H1 (cell line): ENCODE results near the gene EXOC1L. TPM values are rescaled to one million over a fixed set of nuclear protein-coding genes. Genes with fewer than 3 reads are reported as not detected.

Source experiments
- CTCF ChIA-PET: fragments of 300-600 bp; sonication (Branson Sonifier 250); formaldehyde crosslinking; loops from one replicate; lab custom pipeline; 2021; ENCODE audit not compliant: partially characterized antibody; lab: Charles Lee
- POLR2A ChIA-PET: fragments of 300-600 bp; sonication (Branson Sonifier 250); formaldehyde crosslinking; loops from one replicate; lab custom pipeline; 2021; ENCODE audit warnings: inconsistent platforms; ENCODE audit not compliant: partially characterized antibody; lab: Charles Lee
- DNase-seq, 2 experiments: peaks; one replicate each; pipeline versions ENCODE4 v3.0.0 to v3.0.0-alpha.2; 2010 to 2022; ENCODE audit warnings: low spot score in 2 of 2, low read depth in 1 of 2, mixed read lengths in 1 of 2
- FAIRE-seq: peaks from 2 replicates; lab custom pipeline; 2011; peaks lifted over from hg19 to GRCh38; lab: Jason Lieb, UNC
- H2AFZ ChIP-seq: 2 replicates; pipeline ENCODE4 v1.8.1; 2012; ENCODE audit warnings: low read length, inconsistent platforms
- H2AK5ac ChIP-seq: 2 replicates; pipeline ENCODE4 v1.6.1; 2013; ENCODE audit warnings: low read depth, low read length
- H2BK120ac ChIP-seq: replicated peaks from 2 replicates; pipeline ENCODE3; 2013; ENCODE audit warnings: low read depth, low read length, inconsistent platforms
- H2BK12ac ChIP-seq: 2 replicates; pipeline ENCODE4 v1.6.1; 2013; ENCODE audit warnings: low read depth, low read length
- H2BK15ac ChIP-seq: 2 replicates; pipeline ENCODE4 v1.6.1; 2013; ENCODE audit warnings: low read length
- H2BK20ac ChIP-seq: 2 replicates; pipeline ENCODE4 v1.6.1; 2013; ENCODE audit warnings: low read length
- H2BK5ac ChIP-seq: 2 replicates; pipeline ENCODE4 v1.6.1; 2013; ENCODE audit warnings: low read depth, low read length
- H3K14ac ChIP-seq: 2 replicates; pipeline ENCODE4 v1.6.1; 2013; ENCODE audit warnings: inconsistent platforms; ENCODE audit not compliant: insufficient read length
- H3K18ac ChIP-seq: 2 replicates; pipeline ENCODE4 v1.6.1; 2013; ENCODE audit warnings: low read length; ENCODE audit errors: extremely low read depth
- H3K23ac ChIP-seq: 2 replicates; pipeline ENCODE4 v1.6.1; 2013; ENCODE audit warnings: inconsistent platforms; ENCODE audit not compliant: insufficient read length
- H3K23me2 ChIP-seq: 2 replicates; pipeline ENCODE4 v1.6.1; 2013; ENCODE audit warnings: low read depth, low read length
- H3K27ac ChIP-seq: 2 replicates; pipeline ENCODE4 v1.6.1; 2011; ENCODE audit warnings: low read depth, low read length, inconsistent platforms
- H3K27me3 ChIP-seq, 4 experiments: replicated peaks in 1 of 4; 1 replicate in 1 of 4; 2 replicates in 3 of 4; pipeline versions ENCODE4 v1.6.1 to v1.8.1; 2011 to 2013; ENCODE audit warnings: low read length in 3 of 4, mild to moderate bottlenecking in 3 of 4, inconsistent platforms in 2 of 4, mixed read lengths in 2 of 4, moderate library complexity in 1 of 4; ENCODE audit not compliant: control insufficient read depth in 3 of 4, insufficient read depth in 3 of 4; ENCODE audit errors: extremely low read depth in 1 of 4
- H3K36me3 ChIP-seq, 4 experiments: 2 replicates each; pipeline versions ENCODE4 v1.6.1 to v1.8.1; 2011 to 2013; ENCODE audit warnings: mild to moderate bottlenecking in 4 of 4, low read length in 3 of 4, moderate library complexity in 2 of 4, control low read depth in 1 of 4, inconsistent platforms in 1 of 4; ENCODE audit not compliant: insufficient read depth in 4 of 4, control insufficient read depth in 2 of 4
- H3K4ac ChIP-seq: replicated peaks from 2 replicates; pipeline ENCODE3; 2013; ENCODE audit warnings: low read length, low read depth, mixed read lengths, inconsistent platforms; ENCODE audit not compliant: insufficient read length
- H3K4me1 ChIP-seq, 4 experiments: replicated peaks in 1 of 4; 1 replicate in 1 of 4; 2 replicates in 3 of 4; pipeline versions ENCODE4 v1.6.1 to v1.8.1; 2011 to 2013; ENCODE audit warnings: low read length in 3 of 4, inconsistent platforms in 2 of 4, mixed read lengths in 1 of 4; ENCODE audit not compliant: insufficient read depth in 4 of 4, control insufficient read depth in 3 of 4
- H3K4me2 ChIP-seq, 2 experiments: 2 replicates each; pipeline versions ENCODE4 v1.6.1 to v1.8.1; 2011 to 2013; ENCODE audit warnings: low read depth in 2 of 2, low read length in 2 of 2, control low read depth in 1 of 2, inconsistent platforms in 1 of 2, mild to moderate bottlenecking in 1 of 2; ENCODE audit not compliant: insufficient read depth in 1 of 2
- H3K4me3 ChIP-seq, 4 experiments: fragments of 200-600, 300-600 bp in 1 of 4; sonication (generic), shearing (Covaris generic), sonication (Bioruptor Twin) in 1 of 4; 2 replicates each; pipeline versions ENCODE4 v1.5.1 to v1.8.1; 2011 to 2016; ENCODE audit warnings: low read length in 4 of 4, low read depth in 3 of 4, control low read depth in 2 of 4, inconsistent platforms in 2 of 4, mild to moderate bottlenecking in 2 of 4, mixed read lengths in 1 of 4, moderate library complexity in 1 of 4; ENCODE audit not compliant: insufficient read depth in 2 of 4; ENCODE audit errors: extremely low read depth in 1 of 4
- H3K56ac ChIP-seq: replicated peaks from 2 replicates; pipeline ENCODE3; 2013; ENCODE audit warnings: low read depth, mild to moderate bottlenecking, mixed read lengths, low read length, inconsistent platforms; ENCODE audit not compliant: insufficient read length
- H3K79me1 ChIP-seq: 2 replicates; pipeline ENCODE4 v1.6.1; 2013; ENCODE audit warnings: low read depth, low read length, control low read depth
- H3K79me2 ChIP-seq, 2 experiments: 2 replicates each; pipeline versions ENCODE4 v1.6.1 to v1.8.1; 2012 to 2013; ENCODE audit warnings: low read length in 2 of 2, mild to moderate bottlenecking in 2 of 2, inconsistent platforms in 1 of 2; ENCODE audit not compliant: insufficient read depth in 2 of 2, control insufficient read depth in 1 of 2
- H3K9ac ChIP-seq, 4 experiments: replicated peaks in 1 of 4; 1 replicate in 1 of 4; 2 replicates in 3 of 4; pipeline versions ENCODE4 v1.6.1 to v1.8.1; 2011 to 2013; ENCODE audit warnings: low read depth in 3 of 4, low read length in 3 of 4, control low read depth in 2 of 4, mild to moderate bottlenecking in 2 of 4, moderate library complexity in 2 of 4, inconsistent platforms in 1 of 4; ENCODE audit errors: extremely low read depth in 1 of 4
- H3K9me3 ChIP-seq, 2 experiments: 2 replicates each; pipeline versions ENCODE4 v1.6.1 to v1.8.1; 2012 to 2013; ENCODE audit warnings: mild to moderate bottlenecking in 2 of 2, moderate library complexity in 2 of 2, control low read depth in 1 of 2, inconsistent platforms in 1 of 2, low read depth in 1 of 2, low read length in 1 of 2, mixed read lengths in 1 of 2; ENCODE audit not compliant: insufficient read depth in 2 of 2
- H4K20me1 ChIP-seq, 2 experiments: replicated peaks in 1 of 2; 2 replicates each; pipeline versions ENCODE3 to v1.8.1; 2011 to 2013; ENCODE audit warnings: inconsistent platforms in 2 of 2, low read length in 2 of 2, mild to moderate bottlenecking in 1 of 2; ENCODE audit not compliant: insufficient read depth in 2 of 2, control insufficient read depth in 1 of 2
- H4K5ac ChIP-seq: 2 replicates; pipeline ENCODE4 v1.6.1; 2013; ENCODE audit warnings: low read length, low read depth, mixed read lengths, inconsistent platforms; ENCODE audit not compliant: insufficient read length
- H4K8ac ChIP-seq: 2 replicates; pipeline ENCODE4 v1.8.0; 2013; ENCODE audit warnings: mild to moderate bottlenecking, moderate library complexity, low read length, inconsistent platforms; ENCODE audit not compliant: insufficient read depth; ENCODE audit errors: extremely low read depth
- H4K91ac ChIP-seq: replicated peaks from 2 replicates; pipeline ENCODE3; 2013; ENCODE audit warnings: low read length, mixed read lengths, inconsistent platforms; ENCODE audit not compliant: insufficient read length
- ATF2 ChIP-seq: IDR thresholded peaks from 2 replicates; pipeline ENCODE4 v1.6.1; 2012; ENCODE audit warnings: low read length, inconsistent platforms
- CHD2 ChIP-seq: IDR thresholded peaks from 2 replicates; pipeline ENCODE4 v1.6.1; 2012; ENCODE audit warnings: low read length, improper control_type of control experiment
- E2F6 ChIP-seq: IDR thresholded peaks from 2 replicates; pipeline ENCODE4 v1.6.1; 2012; ENCODE audit warnings: inconsistent platforms
- JUN ChIP-seq: IDR thresholded peaks from 2 replicates; pipeline ENCODE4 v1.6.1; 2011; ENCODE audit warnings: low read depth, mild to moderate bottlenecking, improper control_type of control experiment, low read length
- NANOG ChIP-seq: IDR thresholded peaks from 2 replicates; pipeline ENCODE4 v1.6.1; 2011; ENCODE audit warnings: low read length, low read depth, mild to moderate bottlenecking, inconsistent platforms; ENCODE audit not compliant: insufficient read depth, poor library complexity, severe bottlenecking
- PHF8 ChIP-seq: fragments of 200-600 bp; sonication (generic); conservative IDR thresholded peaks from 2 replicates; pipeline ENCODE4 v1.7.1; 2012; ENCODE audit warnings: low read depth, mild to moderate bottlenecking, inconsistent platforms, low read length, moderate library complexity
- RBBP5 ChIP-seq: IDR thresholded peaks from 2 replicates; pipeline ENCODE4 v1.7.1; 2012; ENCODE audit warnings: low read depth, mild to moderate bottlenecking, inconsistent platforms, low read length, moderate library complexity, borderline replicate concordance
- TAF1 ChIP-seq: IDR thresholded peaks from 2 replicates; pipeline ENCODE4 v1.6.1; 2011; ENCODE audit warnings: mild to moderate bottlenecking, low read depth, low read length
- TBP ChIP-seq: IDR thresholded peaks from 2 replicates; pipeline ENCODE4 v1.6.1; 2011; ENCODE audit warnings: low read depth, low read length, improper control_type of control experiment
- TCF12 ChIP-seq: IDR thresholded peaks from 2 replicates; pipeline ENCODE4 v1.6.1; 2011; ENCODE audit warnings: low read depth, mild to moderate bottlenecking, low read length
- USF2 ChIP-seq: IDR thresholded peaks from 2 replicates; pipeline ENCODE4 v1.6.1; 2011; ENCODE audit warnings: low read length, improper control_type of control experiment
- WGBS, 2 experiments: shearing (Covaris generic) in 1 of 2; methylation state at CpG; one replicate each; pipeline versions ENCODE4 v1.1.6 to v1.1.7; 2013 to 2015; ENCODE audit warnings: low lambda C conversion rate in 2 of 2, mixed read lengths in 2 of 2, inconsistent platforms in 1 of 2, low coverage in 1 of 2, missing lambda C conversion rate in 1 of 2; ENCODE audit not compliant: insufficient replicate concordance in 2 of 2, insufficient coverage in 1 of 2, insufficient read length in 1 of 2; ENCODE audit errors: extremely low coverage in 1 of 2, missing lambda C conversion rate in 1 of 2; 5-methylcytosine and 5-hydroxymethylcytosine counted together
- polyA plus RNA-seq, 7 experiments: library from polyadenylated mRNA; depleted of rRNA in 3 of 7; stranded (reverse) in 5 of 7; unstranded in 2 of 7; fragments of >200 nt in 5 of 7; fragments of 200-250 nt in 2 of 7; gene quantifications; 1 replicate in 5 of 7; 2 replicates in 1 of 7; 4 replicates in 1 of 7; pipeline versions ENCODE4 v1.2.1 to v1.2.3, GENCODE V29; 2011 to 2013; ENCODE audit warnings: missing spikeins in 2 of 7, mixed read lengths in 2 of 7
- total RNA-seq: library from RNA; stranded (reverse); fragmentation: NEBNext Ultra II Directional; extraction: Animal tissue kit (Norgen Biotek cat#: 25700); gene quantifications from 2 replicates; pipeline ENCODE4 v1.2.1, GENCODE V29; 2021

Gene EXOC1L
- total and polyA plus RNA-seq, 2 of the 8 experiments (the other 6 are each of a cell fraction or from before 2014, with no cell fraction given) = 0.08 TPM; not detected in 1

- no peak overlapping the region for H3K9ac ChIP-seq
- H3K14ac ChIP-seq = no peak overlapping the region
- H3K4me1 ChIP-seq = no peaks in the 10 kb centered on the region
- H3K27me3 ChIP-seq = no peaks in the 10 kb centered on the region
- ChIA-PET CTCF (no interaction called here), POLR2A (no interaction called here)
- no peak overlapping the region for H3K4me3 ChIP-seq
- no peaks in the 10 kb centered on the region for H3K9me3 ChIP-seq
- H3K4me2 ChIP-seq = no peak overlapping the region
- H2AFZ ChIP-seq = no peak overlapping the region
- no peaks in the 10 kb centered on the region for H3K79me2 ChIP-seq
- no peak overlapping the region for H2BK5ac ChIP-seq
- no peak overlapping the region for H2BK12ac ChIP-seq
- DNase-seq = no peak
- H3K23ac ChIP-seq = no peak overlapping the region
- H3K23me2 ChIP-seq = no peaks in the 10 kb centered on the region
- H2BK20ac ChIP-seq = no peak overlapping the region
- H3K79me1 ChIP-seq = no peaks in the 10 kb centered on the region
- no peak overlapping the region for H3K18ac ChIP-seq
- no peak overlapping the region for H3K27ac ChIP-seq
- no peak overlapping the region for H2BK15ac ChIP-seq
- FAIRE-seq = no peak
- no peak overlapping the region for H3K56ac ChIP-seq
- H4K91ac ChIP-seq = no peak overlapping the region
- H4K20me1 ChIP-seq = no peaks in the 10 kb centered on the region
- H4K8ac ChIP-seq = no peak overlapping the region
- H3K36me3 ChIP-seq = no peaks in the 10 kb centered on the region
- no peak overlapping the region for H3K4ac ChIP-seq
- H2BK120ac ChIP-seq = no peak overlapping the region
- WGBS, 2 experiments = 100% methylated on average over 1 of the region's 1 CpG; no CpG with 5 or more reads in 1 of the 2 experiments
- H2AK5ac ChIP-seq = no peak overlapping the region
- H4K5ac ChIP-seq = no peak overlapping the region
- TF ChIP-seq E2F6 (no peak), TAF1 (no peak), PHF8 (no peak), JUN (no peak), NANOG (no peak), USF2 (no peak), TBP (no peak), RBBP5 (no peak), ATF2 (no peak), TCF12 (no peak), CHD2 (no peak)
These were observed 24.2 kb upstream of the EXOC1L start for GRCh38 chr4:55795341-55795740.
